ENCODE measurements around the gene KRT20. TPM values are rescaled to one million over a fixed set of nuclear protein-coding genes. Genes with fewer than 3 reads are reported as not detected.

Gene KRT20
- total and polyA plus RNA-seq, 2 of the 13 experiments (the other 11 are each of a cell fraction or from before 2014, with no cell fraction given), result 0.13 to 0.20 TPM

DNA sequence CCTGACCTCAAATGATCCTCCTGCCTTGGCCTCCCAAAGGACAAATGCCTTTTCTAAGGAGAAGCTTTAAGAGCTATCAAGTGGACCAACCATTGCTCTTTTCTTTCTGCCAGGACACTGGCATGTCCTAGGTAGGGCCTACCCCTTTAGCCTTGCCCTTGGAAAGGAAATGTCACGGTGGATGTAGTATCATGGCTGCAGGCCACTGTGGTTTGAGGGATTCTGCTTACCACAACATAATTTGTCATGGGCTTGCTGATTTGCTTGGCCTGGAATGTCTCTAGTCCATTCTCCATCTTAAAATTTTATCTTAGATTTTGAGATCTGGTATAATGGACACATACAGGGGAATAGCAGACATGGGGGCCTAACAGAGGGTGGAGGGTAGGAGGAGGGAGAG, 6.0 kb downstream of the KRT20 start:
- Histone ChIP-seq H3K4me3 (replicated peaks in 1 of 3; ENCODE audit: insufficient read depth in 1 of 3, low read depth in 2 of 3, low read length in 3 of 3) (no peak overlapping the region), H3K4me1 (ENCODE audit: insufficient read depth, low read length) (no peaks in the 10 kb centered on the region), H4K20me1 (ENCODE audit: insufficient read depth, low read length) (no peaks in the 10 kb centered on the region), H2AFZ (ENCODE audit: low read length) (no peak overlapping the region), H3K4me2 (ENCODE audit: low read depth, low read length) (no peak overlapping the region), H3K79me2 (ENCODE audit: insufficient read depth, low read length) (no peaks in the 10 kb centered on the region), H3K36me3 (replicated peaks in 1 of 2; ENCODE audit: control insufficient read depth in 1 of 2, insufficient read depth in 2 of 2, low read length in 2 of 2) (no peaks in the 10 kb centered on the region), H3K9ac (ENCODE audit: insufficient read depth, low read depth, low read length) (no peak overlapping the region), H3K27ac (ENCODE audit: extremely low read length, insufficient read depth, low read length) (no peak overlapping the region), H3K27me3 (ENCODE audit: control insufficient read depth in 1 of 2, insufficient read depth in 2 of 2, low read length in 2 of 2) (peaks cover 2 to 7% of the 10 kb centered on the region in 2 experiments; a peak in 2 of 5 replicates), H3K9me3 (ENCODE audit: low read length) (no peaks in the 10 kb centered on the region)
- BruUV-seq (replicated peaks), result no TSS peak
- DNase-seq (ENCODE audit: low spot score) (no peak), FAIRE-seq (no peak), ATAC-seq (no peak)
- intact Hi-C loops (cut with micrococcal nuclease; ENCODE audit: unreplicated experiment) (no loop called here), in situ Hi-C loops (cut with HindIII; ENCODE audit: extremely low pct_ligation_motif_present, low pct_unique_long_range_greater_than_20kb) (no loop called here)
- WGBS (ENCODE audit: low lambda C conversion rate), result 19% methylated on average over 1 of the region's 1 CpG
- POLR2A ChIA-PET, result no interaction called here
- CTCF ChIA-PET (ENCODE audit: low intra/inter-chr PET ratio, low total read pairs), result no interaction called here
- TF ChIP-seq MAFK (conservative IDR thresholded peaks at IDR 0.05 in 1 of 2, IDR thresholded peaks at IDR 0.05 in 1 of 2; ENCODE audit: low read length in 2 of 2) (peak in 1 of 2 experiments; percentile 12; a peak in 1 of 4 replicates), ZBTB20 (CRISPR knock-in tag; IDR thresholded peaks at IDR 0.05; ENCODE audit: borderline replicate concordance, low read depth) (no peak)

DNA sequence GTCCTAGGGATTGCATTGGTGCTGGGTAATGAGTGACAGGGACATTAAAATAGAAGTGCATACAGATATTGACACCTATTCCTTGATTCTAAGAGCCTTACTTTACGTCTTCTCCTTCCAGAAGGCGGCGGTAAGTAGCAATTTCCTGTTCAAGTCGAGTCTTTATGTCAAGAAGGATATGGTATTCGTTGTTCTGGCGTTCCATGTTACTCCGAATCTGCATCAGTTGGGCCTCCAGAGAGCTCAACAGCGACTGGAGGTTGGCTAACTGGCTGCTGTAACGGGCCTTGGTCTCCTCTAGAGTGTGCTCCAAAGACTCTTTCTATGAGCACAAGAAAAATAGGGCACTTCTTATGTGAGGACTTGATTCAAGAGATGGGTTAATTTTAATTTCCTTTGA, 7.0 kb downstream of the KRT20 start:
- H3K79me2 ChIP-seq (ENCODE audit: insufficient read depth, low read length), result no peaks in the 10 kb centered on the region
- no TSS peak for BruUV-seq (replicated peaks)
- H2AFZ ChIP-seq (ENCODE audit: low read length), result no peak overlapping the region
- H3K36me3 ChIP-seq (replicated peaks in 1 of 2; ENCODE audit: control insufficient read depth in 1 of 2, insufficient read depth in 2 of 2, low read length in 2 of 2), result no peaks in the 10 kb centered on the region
- H3K27me3 ChIP-seq (ENCODE audit: control insufficient read depth in 1 of 2, insufficient read depth in 2 of 2, low read length in 2 of 2), result peaks cover under 1 to 2% of the 10 kb centered on the region in 2 experiments; a peak in 1 of 5 replicates
- no peak overlapping the region for H3K27ac ChIP-seq (ENCODE audit: extremely low read length, insufficient read depth, low read length)
- no peaks in the 10 kb centered on the region for H3K9me3 ChIP-seq (ENCODE audit: low read length)
- DNase-seq (ENCODE audit: low spot score), result no peak
- H4K20me1 ChIP-seq (ENCODE audit: insufficient read depth, low read length), result no peaks in the 10 kb centered on the region
- TF ChIP-seq STAG1 (CRISPR knock-in tag; IDR thresholded peaks at IDR 0.05), result 0 out of 2 replicates have a peak, but pooled peaks have one; percentile 7
- TF ChIP-seq, protein P1, sequence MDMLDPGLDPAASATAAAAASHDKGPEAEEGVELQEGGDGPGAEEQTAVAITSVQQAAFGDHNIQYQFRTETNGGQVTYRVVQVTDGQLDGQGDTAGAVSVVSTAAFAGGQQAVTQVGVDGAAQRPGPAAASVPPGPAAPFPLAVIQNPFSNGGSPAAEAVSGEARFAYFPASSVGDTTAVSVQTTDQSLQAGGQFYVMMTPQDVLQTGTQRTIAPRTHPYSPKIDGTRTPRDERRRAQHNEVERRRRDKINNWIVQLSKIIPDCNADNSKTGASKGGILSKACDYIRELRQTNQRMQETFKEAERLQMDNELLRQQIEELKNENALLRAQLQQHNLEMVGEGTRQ (IDR thresholded peaks at IDR 0.05; ENCODE audit: low read depth, low read length), result no peak
- TF ChIP-seq, protein P1 (CRISPR knock-in tag; IDR thresholded peaks at IDR 0.05; ENCODE audit: borderline replicate concordance), result no peak
- no peak overlapping the region for H3K4me3 ChIP-seq (replicated peaks in 1 of 3; ENCODE audit: insufficient read depth in 1 of 3, low read depth in 2 of 3, low read length in 3 of 3)
- 23% methylated on average over 9 of the region's 9 CpGs for WGBS (ENCODE audit: low lambda C conversion rate)
- H3K4me2 ChIP-seq (ENCODE audit: low read depth, low read length), result no peak overlapping the region
- H3K9ac ChIP-seq (ENCODE audit: insufficient read depth, low read depth, low read length), result no peak overlapping the region
- POLR2A ChIA-PET, result no interaction called here
- intact Hi-C loops (cut with micrococcal nuclease; ENCODE audit: unreplicated experiment), result no loop called here
- FAIRE-seq, result no peak
- in situ Hi-C loops (cut with HindIII; ENCODE audit: extremely low pct_ligation_motif_present, low pct_unique_long_range_greater_than_20kb), result no loop called here
- H3K4me1 ChIP-seq (ENCODE audit: insufficient read depth, low read length), result no peaks in the 10 kb centered on the region
- no peak for ATAC-seq
- CTCF ChIA-PET (ENCODE audit: low intra/inter-chr PET ratio, low total read pairs), result no interaction called here

Measured in HepG2 (cell line).